ENCODE results near the gene ZPBP2. TPM values are rescaled to one million over a fixed set of nuclear protein-coding genes. Genes with fewer than 3 reads are reported as not detected.
"Not testable (repeated sequence)": the region's sequence is repeated elsewhere in the genome, so short reads cannot be mapped to it uniquely, and the experiment has no call there.

ZPBP2 gene
- total RNA-seq, 2 donors from 2014 or later = not detected

- ATAC-seq = no peak
- Histone ChIP-seq H3K4me3 (no peak overlapping the region), H3K27me3 (no peaks in the 10 kb centered on the region), H3K4me1 (peaks cover 8% of the 10 kb centered on the region), H3K36me3 (replicated peaks in 1 of 2; ENCODE audit: insufficient read depth in 1 of 2, low read depth in 2 of 2) (no peaks in the 10 kb centered on the region), H3K27ac (no peak overlapping the region), H3K9me3 (no peaks in the 10 kb centered on the region)
- 7 to 28% methylated on average over 2 of the region's 2 CpGs for WGBS, 2 donors
- no peak for DNase-seq
- intact Hi-C loops (cut with DNase I) = no loop called here
- TF ChIP-seq POLR2A (IDR thresholded peaks at IDR 0.05) = no peak
- no peak for TF ChIP-seq CTCF (IDR thresholded peaks at IDR 0.05)
Observed at GRCh38 chr17:39889200-39889599, 21.2 kb downstream of the ZPBP2 start.

- TF ChIP-seq CTCF (IDR thresholded peaks at IDR 0.05) = no peak
- no peak for TF ChIP-seq POLR2A (IDR thresholded peaks at IDR 0.05)
- Histone ChIP-seq H3K27me3 (no peaks in the 10 kb centered on the region), H3K27ac (no peak overlapping the region), H3K36me3 (replicated peaks in 1 of 2; ENCODE audit: insufficient read depth in 1 of 2, low read depth in 2 of 2) (no peaks in the 10 kb centered on the region), H3K4me3 (no peak overlapping the region), H3K9me3 (no peaks in the 10 kb centered on the region), H3K4me1 (no peaks in the 10 kb centered on the region)
- intact Hi-C loops (cut with DNase I) = no loop called here
- 25 to 26% methylated on average over 3 of the region's 3 CpGs for WGBS, 2 donors
- no peak for DNase-seq
- ATAC-seq = no peak
Observed at GRCh38 chr17:39894681-39895376, 26.8 kb downstream of the ZPBP2 start.

DNA sequence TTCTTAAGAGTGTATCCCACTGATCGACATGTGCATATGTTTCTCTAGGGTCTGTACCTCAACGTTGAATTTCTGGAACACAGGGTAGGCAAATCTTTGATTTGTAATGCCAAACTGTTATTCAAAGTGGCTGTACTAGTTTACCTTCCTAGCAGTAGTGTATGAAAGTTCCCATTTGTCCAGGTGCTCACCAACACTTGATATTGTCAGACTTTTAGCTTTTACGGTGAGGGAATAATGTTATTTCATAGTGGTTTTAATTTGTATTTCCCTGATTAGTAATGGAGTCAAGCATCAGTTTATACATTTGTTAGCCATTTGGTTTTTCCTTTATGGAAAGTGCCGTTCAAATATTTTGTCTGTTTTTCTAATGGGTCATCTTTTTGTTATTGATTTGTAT lies 30.1 kb downstream of the ZPBP2 start:
- TF ChIP-seq POLR2A (IDR thresholded peaks at IDR 0.05) (no peak), CTCF (IDR thresholded peaks at IDR 0.05) (no peak)
- Histone ChIP-seq H3K4me1 (no peaks in the 10 kb centered on the region), H3K27me3 (no peaks in the 10 kb centered on the region), H3K36me3 (replicated peaks in 1 of 2; ENCODE audit: insufficient read depth in 1 of 2, low read depth in 2 of 2) (no peaks in the 10 kb centered on the region), H3K9me3 (no peaks in the 10 kb centered on the region), H3K27ac (no peak overlapping the region), H3K4me3 (no peak overlapping the region)
- intact Hi-C loops (cut with DNase I) = no loop called here
- 91 to 95% methylated on average over 4 of the region's 4 CpGs for WGBS, 2 donors
- ATAC-seq = no peak
- DNase-seq = no peak

- no peaks in the 10 kb centered on the region for H3K4me1 ChIP-seq
- no peak overlapping the region for H3K27ac ChIP-seq
- DNase-seq = no peak
- no peak for ATAC-seq
- TF ChIP-seq CTCF (IDR thresholded peaks at IDR 0.05) (no peak), POLR2A (IDR thresholded peaks at IDR 0.05) (no peak)
- H3K27me3 ChIP-seq = no peaks in the 10 kb centered on the region
- no peaks in the 10 kb centered on the region for H3K9me3 ChIP-seq
- no peak overlapping the region for H3K4me3 ChIP-seq
- no peaks in the 10 kb centered on the region for H3K36me3 ChIP-seq (replicated peaks in 1 of 2; ENCODE audit: insufficient read depth in 1 of 2, low read depth in 2 of 2)
- intact Hi-C loops (cut with DNase I) = no loop called here
Observed at GRCh38 chr17:39899215-39899614, 31.2 kb downstream of the ZPBP2 start.

DNA sequence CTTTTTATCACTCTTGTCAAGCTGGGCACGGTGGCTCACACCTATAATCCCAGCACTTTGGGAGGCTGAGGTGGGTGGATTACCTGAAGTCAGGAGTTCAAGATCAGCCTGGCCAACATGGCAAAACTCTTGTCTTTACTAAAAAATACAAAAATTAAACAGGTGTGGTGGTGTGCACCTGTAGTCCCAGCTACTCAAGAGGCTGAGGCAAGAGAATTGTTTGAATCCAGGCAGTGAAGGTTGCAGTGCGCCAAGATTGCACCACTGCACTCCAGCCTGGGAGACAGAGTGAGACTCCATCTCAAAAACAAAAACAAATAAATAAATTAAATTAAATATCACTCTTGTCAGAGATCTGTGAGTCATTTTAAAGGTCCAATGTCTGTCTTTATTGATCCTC lies 34.0 kb downstream of the ZPBP2 start:
- 75 to 97% methylated on average over 2 of the region's 2 CpGs for WGBS, 2 donors
- DNase-seq; intact Hi-C loops (cut with DNase I); H3K27me3 ChIP-seq; H3K27ac ChIP-seq; ATAC-seq; H3K36me3 ChIP-seq (replicated peaks in 1 of 2; ENCODE audit: insufficient read depth in 1 of 2, low read depth in 2 of 2); H3K4me1 ChIP-seq; H3K4me3 ChIP-seq; H3K9me3 ChIP-seq: not testable (repeated sequence)
